GM18505 (cell line): ENCODE data around the gene LDLRAD4.

ENCODE experiments used
- ATAC-seq: cut with Tn5 transposase; IDR thresholded peaks from one replicate; pipeline ENCODE4 v1.9.1; 2021; ENCODE audit not compliant: unreplicated experiment
- POLR2A ChIP-seq: IDR thresholded peaks from 4 replicates; pipeline ENCODE4 v1.6.1; 2011; ENCODE audit warnings: borderline replicate concordance; ENCODE audit not compliant: insufficient read depth, insufficient read length; ENCODE audit errors: extremely low read depth

LDLRAD4 gene

GRCh38 chr18:13218368-13218991, at the start of gene LDLRAD4:
Gene LDLRAD4 (plus strand): TSS chr18:13218760.
- ATAC-seq: no peak
- TF ChIP-seq POLR2A: no peak

GRCh38 chr18:13173578-13174145, 44.9 kb upstream of the LDLRAD4 start:
- no peak for TF ChIP-seq POLR2A
- no peak for ATAC-seq

GRCh38 chr18:13175266-13175665, 43.3 kb upstream of the LDLRAD4 start:
- no peak for TF ChIP-seq POLR2A
- no peak for ATAC-seq

GRCh38 chr18:13175754-13176210, 42.8 kb upstream of the LDLRAD4 start:
- ATAC-seq: no peak
- no peak for TF ChIP-seq POLR2A

GRCh38 chr18:13176847-13177246, 41.7 kb upstream of the LDLRAD4 start:
- TF ChIP-seq POLR2A: no peak
- no peak for ATAC-seq

GRCh38 chr18:13178197-13178596, 40.4 kb upstream of the LDLRAD4 start:
- TF ChIP-seq POLR2A: no peak
- ATAC-seq: no peak

- no peak for TF ChIP-seq POLR2A
- ATAC-seq: no peak
Observed at GRCh38 chr18:13178976-13179375, 39.6 kb upstream of the LDLRAD4 start.

- no peak for TF ChIP-seq POLR2A
- no peak for ATAC-seq
Observed at GRCh38 chr18:13179566-13180113, 38.9 kb upstream of the LDLRAD4 start.

GRCh38 chr18:13180614-13181375, 37.8 kb upstream of the LDLRAD4 start:
- no peak for TF ChIP-seq POLR2A
- ATAC-seq: no peak

GRCh38 chr18:13181765-13182164, 36.8 kb upstream of the LDLRAD4 start:
- no peak for ATAC-seq
- TF ChIP-seq POLR2A: no peak

GRCh38 chr18:13183359-13183758, 35.2 kb upstream of the LDLRAD4 start:
- TF ChIP-seq POLR2A: no peak

GRCh38 chr18:13183790-13184189, 34.8 kb upstream of the LDLRAD4 start:
- no peak for TF ChIP-seq POLR2A
- no peak for ATAC-seq

More at GRCh38 chr18:13183359-13183758, 35.2 kb upstream of the LDLRAD4 start:
- ATAC-seq: no peak

- no peak for TF ChIP-seq POLR2A
- ATAC-seq: no peak
Observed at GRCh38 chr18:13184396-13184795, 34.2 kb upstream of the LDLRAD4 start.
